ENCODE measurements around the gene DDX10.
"Not testable (repeated sequence)": the region's sequence is repeated elsewhere in the genome, so short reads cannot be mapped to it uniquely, and the experiment has no call there.

DDX10 gene

GRCh38 chr11:108724974-108725689 lies 60.3 kb downstream of the DDX10 start:
- DNase-seq, result no peak

- DNase-seq, result no peak
These were observed 61.4 kb downstream of the DDX10 start for GRCh38 chr11:108726077-108726800.

GRCh38 chr11:108727665-108728064 lies 62.8 kb downstream of the DDX10 start:
- no peak for DNase-seq

- no peak for DNase-seq
These were observed 64.5 kb downstream of the DDX10 start for GRCh38 chr11:108729227-108729871.

- DNase-seq, result no peak
These were observed 67.5 kb downstream of the DDX10 start for GRCh38 chr11:108732395-108732794.

- no peak for DNase-seq
These were observed 68.7 kb downstream of the DDX10 start for GRCh38 chr11:108733479-108734116.

GRCh38 chr11:108734283-108734682 lies 69.4 kb downstream of the DDX10 start:
- no peak for DNase-seq

- no peak for DNase-seq
These were observed 70.2 kb downstream of the DDX10 start for GRCh38 chr11:108734956-108735559.

- not testable (repeated sequence) for DNase-seq
These were observed 75.3 kb downstream of the DDX10 start for GRCh38 chr11:108740132-108740531.

GRCh38 chr11:108743851-108744250 lies 79.0 kb downstream of the DDX10 start:
- DNase-seq, result no peak

GRCh38 chr11:108748968-108749367 lies 84.1 kb downstream of the DDX10 start:
- DNase-seq, result no peak

- DNase-seq, result no peak
These were observed 86.6 kb downstream of the DDX10 start for GRCh38 chr11:108751444-108751843.

GRCh38 chr11:108752297-108752751 lies 87.5 kb downstream of the DDX10 start:
- no peak for DNase-seq

GRCh38 chr11:108754901-108755625 lies 90.2 kb downstream of the DDX10 start:
- DNase-seq, result no peak

GRCh38 chr11:108757630-108758029 lies 92.8 kb downstream of the DDX10 start:
- no peak for DNase-seq

GRCh38 chr11:108758458-108758857 lies 93.6 kb downstream of the DDX10 start:
- DNase-seq, result no peak

GRCh38 chr11:108766596-108767173 lies 101.8 kb downstream of the DDX10 start:
- DNase-seq, result no peak

- no peak for DNase-seq
These were observed 103.5 kb downstream of the DDX10 start for GRCh38 chr11:108768370-108768769.

- no peak for DNase-seq
These were observed 104.1 kb downstream of the DDX10 start for GRCh38 chr11:108768964-108769363.

- no peak for DNase-seq
These were observed 109.3 kb downstream of the DDX10 start for GRCh38 chr11:108774037-108774730.

- no peak for DNase-seq
These were observed 110.5 kb downstream of the DDX10 start for GRCh38 chr11:108775324-108775723.

Measured in activated T-cell treated with anti-CD3 and anti-CD28 coated beads, Interleukin-2, amount 50 U/mL, for 1 hour (primary cell).